Measurements from ENCODE around the gene YPEL3. TPM values are rescaled to one million over a fixed set of nuclear protein-coding genes. Genes with fewer than 3 reads are reported as not detected.
A peak's percentile ranks its signal among the peaks of the same experiment; 100 is the strongest.

YPEL3 gene
- total RNA-seq, 1 donor from 2014 or later = 37.9 TPM

DNA sequence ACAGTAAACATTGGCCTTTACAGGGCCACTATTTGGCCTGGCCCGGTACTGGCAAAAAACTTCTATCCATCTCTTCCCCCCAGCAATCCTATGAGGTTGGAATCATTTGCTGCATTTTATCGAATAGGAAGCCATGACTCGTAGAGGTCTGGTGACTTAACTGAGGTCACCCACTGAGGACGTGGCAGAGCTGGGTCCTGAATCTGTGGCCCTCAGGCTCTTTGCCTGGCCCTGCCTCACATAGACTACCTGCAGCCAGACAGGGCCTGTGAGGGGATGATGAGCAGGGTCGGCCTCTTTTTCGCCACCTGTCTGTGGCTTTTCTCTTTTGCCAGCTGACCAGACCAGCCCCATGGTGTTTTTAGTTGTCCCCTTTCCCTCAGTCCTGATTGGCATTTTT is 18.4 kb downstream of the YPEL3 start:
- no peak for DNase-seq (ENCODE audit: extremely low spot score, unreplicated experiment)
- H3K27me3 Mint-ChIP-seq = no peaks in the 10 kb centered on the region

DNA sequence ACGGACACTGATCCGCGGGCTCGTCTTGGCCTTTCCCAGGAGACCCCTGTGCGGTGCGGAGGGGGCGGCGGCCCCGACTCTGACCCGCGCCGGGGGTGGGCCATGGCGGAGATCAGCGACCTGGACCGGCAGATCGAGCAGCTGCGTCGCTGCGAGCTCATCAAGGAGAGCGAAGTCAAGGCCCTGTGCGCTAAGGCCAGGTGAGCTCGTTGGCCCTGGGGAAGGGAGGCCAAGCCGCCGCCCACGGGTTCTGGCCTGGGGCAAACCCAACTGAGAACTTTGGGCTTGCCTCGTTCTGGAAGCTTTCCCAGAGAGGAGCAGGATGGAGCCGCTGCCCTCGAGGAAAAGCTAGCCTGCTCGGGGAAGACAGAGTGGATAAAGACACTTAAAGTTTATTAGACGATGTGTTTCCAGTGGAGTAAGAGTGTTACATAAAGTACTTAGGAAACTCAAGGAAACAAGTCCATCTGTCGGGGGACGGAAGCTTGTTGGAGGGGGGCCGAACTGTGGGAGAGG is 19.7 kb downstream of the YPEL3 start:
- peak overlapping the region; percentile 96 for H3K27ac Mint-ChIP-seq
- peak overlapping the region; percentile 97 for H3K4me3 Mint-ChIP-seq
- DNase-seq (ENCODE audit: extremely low spot score, unreplicated experiment) = no peak
- peaks cover 15% of the 10 kb centered on the region for H3K36me3 Mint-ChIP-seq
- H3K27me3 Mint-ChIP-seq = no peaks in the 10 kb centered on the region
- H3K9me3 Mint-ChIP-seq = no peaks in the 10 kb centered on the region
- TF ChIP-seq, protein P1, sequence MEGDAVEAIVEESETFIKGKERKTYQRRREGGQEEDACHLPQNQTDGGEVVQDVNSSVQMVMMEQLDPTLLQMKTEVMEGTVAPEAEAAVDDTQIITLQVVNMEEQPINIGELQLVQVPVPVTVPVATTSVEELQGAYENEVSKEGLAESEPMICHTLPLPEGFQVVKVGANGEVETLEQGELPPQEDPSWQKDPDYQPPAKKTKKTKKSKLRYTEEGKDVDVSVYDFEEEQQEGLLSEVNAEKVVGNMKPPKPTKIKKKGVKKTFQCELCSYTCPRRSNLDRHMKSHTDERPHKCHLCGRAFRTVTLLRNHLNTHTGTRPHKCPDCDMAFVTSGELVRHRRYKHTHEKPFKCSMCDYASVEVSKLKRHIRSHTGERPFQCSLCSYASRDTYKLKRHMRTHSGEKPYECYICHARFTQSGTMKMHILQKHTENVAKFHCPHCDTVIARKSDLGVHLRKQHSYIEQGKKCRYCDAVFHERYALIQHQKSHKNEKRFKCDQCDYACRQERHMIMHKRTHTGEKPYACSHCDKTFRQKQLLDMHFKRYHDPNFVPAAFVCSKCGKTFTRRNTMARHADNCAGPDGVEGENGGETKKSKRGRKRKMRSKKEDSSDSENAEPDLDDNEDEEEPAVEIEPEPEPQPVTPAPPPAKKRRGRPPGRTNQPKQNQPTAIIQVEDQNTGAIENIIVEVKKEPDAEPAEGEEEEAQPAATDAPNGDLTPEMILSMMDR (conservative IDR thresholded peaks at IDR 0.05) = no peak
- peaks cover 28% of the 10 kb centered on the region for H3K4me1 Mint-ChIP-seq (ENCODE audit: unreplicated experiment)

More for the DNA sequence above, 18.4 kb downstream of the YPEL3 start:
- Mint-ChIP-seq H3K36me3 (peaks cover 15% of the 10 kb centered on the region), H3K9me3 (no peaks in the 10 kb centered on the region), H3K4me3 (peak overlapping the region; percentile 97), H3K27ac (peak overlapping the region; percentile 96), H3K4me1 (ENCODE audit: unreplicated experiment) (peaks cover 24% of the 10 kb centered on the region)
- TF ChIP-seq, protein P1 (conservative IDR thresholded peaks at IDR 0.05) = no peak

DNA sequence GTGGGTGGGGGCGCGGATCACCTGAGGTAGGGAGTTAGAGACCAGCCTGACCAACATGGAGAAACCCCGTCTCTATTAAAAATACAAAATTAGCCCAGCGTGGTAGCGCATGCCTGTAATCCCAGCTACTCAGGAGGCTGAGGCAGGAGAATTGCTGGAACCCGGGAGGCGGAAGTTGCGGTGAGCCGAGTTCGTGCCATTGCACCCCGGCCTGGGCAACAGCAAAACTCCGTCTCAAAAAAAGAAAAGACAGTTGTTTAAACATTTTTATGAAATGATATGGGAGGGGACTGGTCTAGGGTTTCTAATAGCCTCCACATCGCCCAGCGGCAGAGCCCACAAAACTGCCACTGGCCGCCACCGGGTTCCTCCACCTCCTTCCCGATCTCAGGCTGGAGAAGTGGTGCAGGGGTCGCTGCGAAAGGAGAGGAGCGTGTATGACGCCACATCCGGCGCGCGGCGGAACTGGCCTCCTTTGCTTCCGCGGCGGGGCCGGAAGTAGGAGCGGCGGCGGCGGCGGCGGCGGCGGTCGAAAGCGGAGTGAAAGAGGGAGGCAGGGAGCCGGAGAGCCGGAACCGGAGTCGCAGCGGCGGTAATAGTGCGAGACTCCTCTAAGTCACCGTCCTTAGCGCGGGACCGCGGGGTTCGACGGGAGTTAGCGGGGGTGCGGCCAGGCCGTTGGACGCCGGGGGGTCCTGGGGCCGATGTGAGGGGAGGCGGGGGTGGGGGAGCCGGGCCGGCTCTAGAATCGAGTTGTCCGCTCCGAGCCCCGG is 20.3 kb downstream of the YPEL3 start, which contains the start of gene PPP4C:
PPP4C (plus strand) TSS at position 492 of the 773 bp plus-strand sequence. CDS start 384 bp downstream, outside the sequence.
- Mint-ChIP-seq H3K9me3 (no peaks in the 10 kb centered on the region), H3K4me1 (ENCODE audit: unreplicated experiment) (peaks cover 28% of the 10 kb centered on the region), H3K36me3 (peaks cover 15% of the 10 kb centered on the region), H3K27me3 (no peaks in the 10 kb centered on the region), H3K27ac (peak within 1 kb of the TSS; percentile 96), H3K4me3 (peak within 1 kb of the TSS; percentile 97)
- TF ChIP-seq, protein P1 (conservative IDR thresholded peaks at IDR 0.05) = no peak
- peak; percentile 92 for DNase-seq (ENCODE audit: extremely low spot score, unreplicated experiment)

DNA sequence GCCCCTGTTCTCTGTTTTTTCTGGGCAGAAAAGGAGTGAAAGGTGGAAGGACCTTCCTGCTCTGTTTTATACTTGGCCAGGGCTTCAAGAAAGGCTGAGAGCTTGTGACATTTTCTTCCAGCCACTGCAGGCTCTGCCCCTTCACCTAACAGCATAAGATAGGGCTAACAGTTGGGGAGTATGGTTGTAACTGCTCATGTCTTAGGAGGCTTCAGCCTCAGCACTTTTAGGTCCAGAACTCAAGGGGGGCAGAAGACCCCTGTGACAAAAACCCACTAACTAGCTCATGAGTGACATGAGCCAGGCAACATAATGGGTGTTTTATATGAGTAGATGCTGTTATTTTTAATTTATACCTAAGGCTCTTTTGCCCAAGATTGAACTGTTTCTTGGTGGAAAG is 25.5 kb downstream of the YPEL3 start:
- DNase-seq (ENCODE audit: extremely low spot score, unreplicated experiment) = no peak
- Mint-ChIP-seq H3K4me3 (no peak overlapping the region), H3K4me1 (ENCODE audit: unreplicated experiment) (peaks cover 12% of the 10 kb centered on the region), H3K9me3 (no peaks in the 10 kb centered on the region), H3K27me3 (no peaks in the 10 kb centered on the region), H3K27ac (peak overlapping the region; percentile 42), H3K36me3 (peaks cover 27% of the 10 kb centered on the region)
- TF ChIP-seq, protein P1 (conservative IDR thresholded peaks at IDR 0.05) = no peak

DNA sequence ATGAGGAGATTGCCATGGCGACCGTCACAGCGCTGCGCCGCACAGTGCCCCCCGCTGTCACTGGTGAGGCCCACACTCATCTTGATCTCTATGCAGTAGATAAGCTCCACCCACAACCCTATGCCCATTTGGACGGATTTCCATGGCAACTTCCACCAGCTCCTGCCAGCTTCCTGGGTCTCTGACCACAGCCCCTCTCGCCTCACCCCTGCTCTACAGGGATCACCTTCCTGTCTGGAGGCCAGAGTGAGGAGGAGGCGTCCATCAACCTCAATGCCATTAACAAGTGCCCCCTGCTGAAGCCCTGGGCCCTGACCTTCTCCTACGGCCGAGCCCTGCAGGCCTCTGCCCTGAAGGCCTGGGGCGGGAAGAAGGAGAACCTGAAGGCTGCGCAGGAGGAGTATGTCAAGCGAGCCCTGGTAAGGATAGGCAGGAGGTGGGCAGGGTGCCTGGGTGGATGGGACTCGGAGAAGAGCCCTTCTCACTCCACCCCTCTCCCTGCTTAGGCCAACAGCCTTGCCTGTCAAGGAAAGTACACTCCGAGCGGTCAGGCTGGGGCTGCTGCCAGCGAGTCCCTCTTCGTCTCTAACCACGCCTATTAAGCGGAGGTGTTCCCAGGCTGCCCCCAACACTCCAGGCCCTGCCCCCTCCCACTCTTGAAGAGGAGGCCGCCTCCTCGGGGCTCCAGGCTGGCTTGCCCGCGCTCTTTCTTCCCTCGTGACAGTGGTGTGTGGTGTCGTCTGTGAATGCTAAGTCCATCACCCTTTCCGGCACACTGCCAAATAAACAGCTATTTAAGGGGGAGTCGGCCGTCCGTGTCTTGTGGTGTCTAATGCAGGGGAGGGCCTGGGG is 26.2 kb downstream of the YPEL3 start:
- no peak for DNase-seq (ENCODE audit: extremely low spot score, unreplicated experiment)
- H3K9me3 Mint-ChIP-seq = no peaks in the 10 kb centered on the region
- H3K4me3 Mint-ChIP-seq = no peak overlapping the region
- peaks cover 27% of the 10 kb centered on the region for H3K36me3 Mint-ChIP-seq
- TF ChIP-seq, protein P1 (conservative IDR thresholded peaks at IDR 0.05) = no peak
- H3K4me1 Mint-ChIP-seq (ENCODE audit: unreplicated experiment) = peaks cover 12% of the 10 kb centered on the region
- H3K27me3 Mint-ChIP-seq = no peaks in the 10 kb centered on the region
- H3K27ac Mint-ChIP-seq = peak overlapping the region; percentile 42
